HG02938 (cell line): Measurements from ENCODE around the gene LRBA.
A peak's percentile ranks its signal among the peaks of the same experiment; 100 is the strongest.

Experiments
- ATAC-seq: cut with Tn5 transposase; IDR thresholded peaks from one replicate; pipeline ENCODE4 v1.9.1; 2021; ENCODE audit warnings: mild to moderate bottlenecking, moderate library complexity; ENCODE audit not compliant: unreplicated experiment

The LRBA gene

GRCh38 chr4:150890246-150890645 lies 124.8 kb downstream of the LRBA start:
- no peak for ATAC-seq

- ATAC-seq, result no peak
These were observed 125.8 kb downstream of the LRBA start for GRCh38 chr4:150889306-150889705.

GRCh38 chr4:150888625-150889024 lies 126.5 kb downstream of the LRBA start:
- no peak for ATAC-seq

DNA sequence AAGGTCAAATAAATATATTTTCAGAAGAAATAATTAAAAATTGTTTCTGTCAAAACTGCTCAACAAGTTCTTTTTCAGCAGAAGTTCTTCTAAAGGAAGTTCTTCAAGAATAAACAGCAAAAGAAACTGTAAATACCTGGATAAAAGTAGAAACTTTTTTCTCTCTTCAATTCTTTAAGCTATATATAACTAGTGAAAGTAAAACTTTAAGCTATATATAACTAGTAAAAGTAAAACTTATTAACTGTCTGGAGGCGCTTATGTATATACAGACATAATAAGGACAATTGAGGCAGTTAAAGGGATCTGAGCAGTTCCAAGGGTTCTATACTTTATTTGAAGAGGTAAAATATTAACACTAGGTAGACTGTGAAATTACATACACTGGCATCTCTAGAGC lies 126.9 kb downstream of the LRBA start:
- ATAC-seq, result peak; percentile 55

- ATAC-seq, result no peak
These were observed 128.5 kb downstream of the LRBA start for GRCh38 chr4:150886597-150886996.

GRCh38 chr4:150884625-150885024 lies 130.5 kb downstream of the LRBA start:
- no peak for ATAC-seq

GRCh38 chr4:150875367-150875766 lies 139.7 kb downstream of the LRBA start:
- ATAC-seq, result no peak

GRCh38 chr4:150874338-150875226 lies 140.5 kb downstream of the LRBA start:
- no peak for ATAC-seq

GRCh38 chr4:150867148-150867547 lies 147.9 kb downstream of the LRBA start:
- peak; percentile 89 for ATAC-seq

DNA sequence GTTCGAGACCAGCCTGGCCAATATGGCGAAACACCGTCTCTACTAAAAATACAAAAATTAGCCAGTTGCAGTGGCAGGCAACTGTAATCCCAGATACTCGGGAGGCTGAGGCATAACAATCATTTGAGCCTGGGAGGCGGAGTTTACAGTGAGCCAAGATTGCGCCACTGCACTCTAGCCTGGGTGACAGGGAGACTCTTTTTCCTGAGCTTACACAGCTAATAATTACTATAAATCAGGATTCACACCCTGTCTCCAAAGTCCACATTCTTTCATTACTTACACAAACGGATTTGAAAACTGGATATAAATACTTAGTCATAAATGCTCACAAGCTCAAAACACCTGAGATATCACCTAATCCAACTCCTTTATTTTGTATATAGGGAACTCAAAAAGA lies 151.6 kb downstream of the LRBA start:
- ATAC-seq, result no peak

GRCh38 chr4:150862829-150863228 lies 152.3 kb downstream of the LRBA start:
- ATAC-seq, result no peak

- ATAC-seq, result no peak
These were observed 155.6 kb downstream of the LRBA start for GRCh38 chr4:150859453-150859852.

DNA sequence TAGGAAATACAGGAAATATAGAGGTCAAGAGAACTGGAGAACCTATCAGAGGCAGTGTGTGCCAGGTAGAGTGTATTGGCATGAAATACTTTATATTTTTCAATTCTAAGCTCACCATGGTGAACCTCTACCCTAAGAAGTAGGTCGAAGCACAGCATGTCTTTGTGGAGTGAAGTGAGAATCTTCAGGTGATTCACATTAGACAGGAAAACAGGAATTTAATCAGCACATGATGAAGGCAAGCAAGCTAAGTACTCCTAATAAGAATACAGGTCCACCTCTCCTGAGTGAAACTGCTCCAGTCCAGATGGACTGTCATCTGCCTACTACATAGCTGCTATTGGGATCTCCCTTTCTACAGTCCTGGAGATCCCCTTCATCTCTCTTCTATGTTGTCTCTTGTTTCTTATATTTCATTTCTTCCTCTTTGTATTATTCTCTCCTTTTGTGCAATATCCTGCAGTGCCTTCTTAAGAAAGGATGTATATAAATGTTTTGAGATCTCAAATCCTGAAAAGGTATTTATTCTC lies 159.0 kb downstream of the LRBA start:
- no peak for ATAC-seq

GRCh38 chr4:150854600-150854999 lies 160.5 kb downstream of the LRBA start:
- no peak for ATAC-seq

GRCh38 chr4:150853882-150854281 lies 161.2 kb downstream of the LRBA start:
- ATAC-seq, result no peak

DNA sequence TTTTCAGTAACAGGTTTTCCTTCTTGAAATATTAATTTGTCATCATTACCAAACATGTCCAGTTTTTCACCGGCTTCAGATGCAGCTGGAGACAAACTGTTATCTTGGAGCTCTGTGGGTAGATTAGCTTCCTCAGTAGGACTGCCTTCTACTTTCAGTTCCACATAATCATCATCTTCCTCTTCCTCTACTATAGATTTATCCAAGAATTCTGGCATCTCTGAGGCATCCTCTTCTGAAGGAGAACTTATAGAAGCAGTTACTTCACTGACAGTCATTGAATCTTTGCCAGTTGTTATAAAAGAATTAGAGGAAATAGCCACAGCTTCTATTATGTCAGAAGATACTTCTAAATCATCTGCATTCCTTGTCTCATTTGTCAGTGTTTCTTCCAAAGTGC lies 162.9 kb downstream of the LRBA start:
- no peak for ATAC-seq

DNA sequence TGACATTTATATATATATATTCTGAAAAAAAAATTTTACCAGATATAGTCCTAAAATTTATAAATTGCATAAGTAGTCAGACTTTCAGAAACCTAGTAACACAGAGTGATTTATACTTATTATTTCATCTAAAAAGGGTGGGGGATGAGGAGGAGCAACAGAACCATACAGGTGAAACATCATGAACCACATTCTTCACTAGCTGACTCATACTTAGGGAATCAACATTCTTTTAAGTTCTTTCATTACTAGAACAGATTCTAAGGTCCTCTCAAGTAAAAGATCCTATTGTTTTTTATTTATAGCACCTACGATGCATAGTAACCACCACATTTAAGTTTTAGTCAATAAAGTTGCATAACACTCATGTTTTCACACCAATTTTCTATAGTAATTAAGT lies 166.1 kb downstream of the LRBA start:
- ATAC-seq, result no peak

DNA sequence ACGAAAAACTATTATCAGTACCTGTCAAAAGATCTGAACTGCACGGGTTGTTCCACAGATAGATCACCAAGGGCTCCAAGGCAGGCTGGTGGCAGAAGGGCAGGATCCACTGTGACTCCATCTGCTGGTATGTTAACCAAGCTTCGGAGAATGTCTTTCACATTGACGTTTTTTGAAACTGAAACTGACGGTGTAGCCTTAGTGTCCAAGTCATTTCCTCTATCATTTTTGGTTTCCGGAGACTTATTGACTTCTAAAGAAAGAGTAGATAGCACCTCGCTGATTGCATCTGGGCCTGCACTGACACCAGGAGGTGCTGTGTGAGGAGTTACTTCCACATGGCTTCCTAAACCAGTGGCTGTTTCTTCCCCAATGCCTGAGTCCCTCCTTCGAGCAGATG lies 186.9 kb downstream of the LRBA start:
- ATAC-seq, result peak; percentile 96

- no peak for ATAC-seq
These were observed 187.9 kb downstream of the LRBA start for GRCh38 chr4:150827226-150827625.

GRCh38 chr4:150826306-150826705 lies 188.8 kb downstream of the LRBA start:
- ATAC-seq, result no peak

DNA sequence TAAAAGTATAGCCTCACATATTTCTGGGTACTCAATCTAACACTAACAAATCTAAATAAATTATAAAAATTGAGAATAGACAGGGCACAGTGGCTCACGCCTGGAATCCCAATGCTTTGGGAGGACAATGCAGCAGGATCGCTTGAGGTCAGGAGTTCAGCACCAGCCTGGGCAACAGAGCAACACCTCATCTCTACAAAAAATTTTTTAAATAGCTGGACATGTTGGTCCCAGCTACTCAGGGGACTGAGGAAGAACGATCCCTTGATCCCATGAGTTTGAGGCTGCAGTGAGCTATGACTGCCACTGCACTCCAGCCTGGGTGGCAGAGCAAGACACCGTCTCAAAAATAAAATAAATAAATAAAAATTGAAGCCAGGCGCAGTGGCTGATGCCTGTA lies 192.7 kb downstream of the LRBA start:
- ATAC-seq, result no peak

- ATAC-seq, result no peak
These were observed 193.4 kb downstream of the LRBA start for GRCh38 chr4:150821641-150822040.

- ATAC-seq, result no peak
These were observed 194.7 kb downstream of the LRBA start for GRCh38 chr4:150820409-150820808.
